Tibial nerve (tissue), 4 donors: ENCODE measurements around the gene ANKRD11.

Source experiments
- CTCF ChIP-seq, 5 experiments: fragments of 200-600 bp in 3 of 5; fragments of 450-650 bp in 2 of 5; sonication (generic) in 3 of 5; IDR thresholded peaks; one replicate each; pipeline ENCODE4 v1.5.1; 2016 to 2019; ENCODE audit warnings: antibody characterized with exemption in 5 of 5, mild to moderate bottlenecking in 3 of 5, moderate library complexity in 2 of 5
- EP300 ChIP-seq, 2 donors: sonication (generic); formaldehyde crosslinking; IDR thresholded peaks; one replicate each; pipeline ENCODE4 v1.6.1; 2017; ENCODE audit warnings: antibody characterized with exemption in 2 of 2, mild to moderate bottlenecking in 1 of 2
- POLR2A ChIP-seq, 2 donors: fragments of 450-650 bp; IDR thresholded peaks; one replicate each; pipeline ENCODE4 v1.6.1; 2017; ENCODE audit warnings: antibody characterized with exemption in 2 of 2, mild to moderate bottlenecking in 2 of 2, moderate library complexity in 2 of 2

GRCh38 chr16:89495121-89495520 is 4.8 kb upstream of the ANKRD11 start:
- no peak for TF ChIP-seq CTCF (IDR thresholded peaks at IDR 0.05)
- no peak for TF ChIP-seq POLR2A (IDR thresholded peaks at IDR 0.05)
- TF ChIP-seq EP300 (IDR thresholded peaks at IDR 0.05): no peak
